ENCODE results near the gene B3GLCT. TPM values are rescaled to one million over a fixed set of nuclear protein-coding genes. Genes with fewer than 3 reads are reported as not detected.

The B3GLCT gene
- 10.8 TPM in 2 replicates for total RNA-seq
- polyA plus RNA-seq = 5.7 TPM in 2 replicates

DNA sequence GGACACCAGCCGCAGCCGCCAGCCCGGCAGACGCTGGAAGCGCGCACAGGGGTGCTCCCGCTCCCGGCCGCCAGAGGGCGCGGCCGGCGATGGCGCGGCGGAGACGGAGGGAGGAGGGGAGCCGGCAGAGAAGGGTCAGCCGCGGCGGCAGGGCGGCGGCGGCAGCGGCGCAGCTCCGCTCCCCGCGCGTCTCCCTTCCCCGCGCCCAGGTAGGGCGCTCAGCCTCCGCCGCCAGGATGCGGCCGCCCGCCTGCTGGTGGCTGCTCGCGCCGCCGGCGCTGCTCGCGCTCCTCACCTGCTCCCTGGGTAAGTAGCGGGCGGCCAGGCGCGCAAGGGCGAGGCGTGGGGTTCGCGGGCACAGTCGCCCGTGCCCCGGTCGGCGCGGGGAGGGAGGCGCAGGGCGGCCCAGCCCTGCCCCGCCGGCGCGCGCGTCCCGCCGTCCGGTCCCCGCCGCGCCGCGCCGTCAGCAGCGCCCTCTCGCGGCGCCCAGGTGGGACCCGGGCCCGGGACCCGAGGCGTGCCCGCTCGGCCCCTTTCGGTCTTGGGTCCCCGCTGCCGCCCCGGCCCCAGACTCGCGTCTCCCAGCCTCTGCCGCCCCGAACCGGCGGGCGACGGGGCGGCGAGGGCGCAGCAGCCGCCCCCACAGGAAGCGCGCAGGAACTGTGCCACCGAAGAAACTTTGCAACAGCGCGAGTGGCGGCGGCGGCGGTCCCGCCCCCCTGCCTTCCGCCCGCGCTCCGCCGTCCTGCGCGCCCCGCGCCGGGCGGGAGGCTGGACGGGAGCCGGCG, at the start of gene B3GLCT:
Gene B3GLCT (plus strand): TSS at position 127 of the 788 bp plus-strand sequence. CDS start 110 bp downstream, at position 237.
- H3K9me2 ChIP-seq (replicated peaks; ENCODE audit: insufficient read depth) = no peaks in the 10 kb centered on the region
- WGBS (ENCODE audit: low lambda C conversion rate, missing lambda C conversion rate) = 2% methylated on average over 67 of the region's 126 CpGs
- H4K20me1 ChIP-seq (ENCODE audit: insufficient read depth, poor library complexity, severe bottlenecking) = no peaks in the 10 kb centered on the region
- H3K36me3 ChIP-seq (replicated peaks; ENCODE audit: insufficient read depth, low read depth) = no peaks in the 10 kb centered on the region
- H3K4me2 ChIP-seq = peak within 1 kb of the TSS; percentile 92
- H3K27ac ChIP-seq = peak within 1 kb of the TSS; percentile 99
- peaks cover 27% of the 10 kb centered on the region for H3K79me2 ChIP-seq
- H3K4me3 ChIP-seq = peak within 1 kb of the TSS; percentile 97
- no peaks in the 10 kb centered on the region for H3K27me3 ChIP-seq
- peak within 1 kb of the TSS; percentile 98 for H2AFZ ChIP-seq
- peaks cover 9% of the 10 kb centered on the region for H3K4me1 ChIP-seq (ENCODE audit: insufficient read depth)
- TF ChIP-seq EZH2 (IDR thresholded peaks at IDR 0.05; ENCODE audit: borderline replicate concordance) = no peak
- TF ChIP-seq, protein P1, sequence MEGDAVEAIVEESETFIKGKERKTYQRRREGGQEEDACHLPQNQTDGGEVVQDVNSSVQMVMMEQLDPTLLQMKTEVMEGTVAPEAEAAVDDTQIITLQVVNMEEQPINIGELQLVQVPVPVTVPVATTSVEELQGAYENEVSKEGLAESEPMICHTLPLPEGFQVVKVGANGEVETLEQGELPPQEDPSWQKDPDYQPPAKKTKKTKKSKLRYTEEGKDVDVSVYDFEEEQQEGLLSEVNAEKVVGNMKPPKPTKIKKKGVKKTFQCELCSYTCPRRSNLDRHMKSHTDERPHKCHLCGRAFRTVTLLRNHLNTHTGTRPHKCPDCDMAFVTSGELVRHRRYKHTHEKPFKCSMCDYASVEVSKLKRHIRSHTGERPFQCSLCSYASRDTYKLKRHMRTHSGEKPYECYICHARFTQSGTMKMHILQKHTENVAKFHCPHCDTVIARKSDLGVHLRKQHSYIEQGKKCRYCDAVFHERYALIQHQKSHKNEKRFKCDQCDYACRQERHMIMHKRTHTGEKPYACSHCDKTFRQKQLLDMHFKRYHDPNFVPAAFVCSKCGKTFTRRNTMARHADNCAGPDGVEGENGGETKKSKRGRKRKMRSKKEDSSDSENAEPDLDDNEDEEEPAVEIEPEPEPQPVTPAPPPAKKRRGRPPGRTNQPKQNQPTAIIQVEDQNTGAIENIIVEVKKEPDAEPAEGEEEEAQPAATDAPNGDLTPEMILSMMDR (IDR thresholded peaks at IDR 0.05; ENCODE audit: poor library complexity) = peak; percentile 77
- TF ChIP-seq EZH2phosphoT487 (IDR thresholded peaks at IDR 0.05; ENCODE audit: low read depth, severe bottlenecking, unreplicated experiment) = no peak
- DNase-seq (ENCODE audit: low spot score) = peak; percentile 93
- no peaks in the 10 kb centered on the region for H3K9me3 ChIP-seq (ENCODE audit: low read depth)

DNA sequence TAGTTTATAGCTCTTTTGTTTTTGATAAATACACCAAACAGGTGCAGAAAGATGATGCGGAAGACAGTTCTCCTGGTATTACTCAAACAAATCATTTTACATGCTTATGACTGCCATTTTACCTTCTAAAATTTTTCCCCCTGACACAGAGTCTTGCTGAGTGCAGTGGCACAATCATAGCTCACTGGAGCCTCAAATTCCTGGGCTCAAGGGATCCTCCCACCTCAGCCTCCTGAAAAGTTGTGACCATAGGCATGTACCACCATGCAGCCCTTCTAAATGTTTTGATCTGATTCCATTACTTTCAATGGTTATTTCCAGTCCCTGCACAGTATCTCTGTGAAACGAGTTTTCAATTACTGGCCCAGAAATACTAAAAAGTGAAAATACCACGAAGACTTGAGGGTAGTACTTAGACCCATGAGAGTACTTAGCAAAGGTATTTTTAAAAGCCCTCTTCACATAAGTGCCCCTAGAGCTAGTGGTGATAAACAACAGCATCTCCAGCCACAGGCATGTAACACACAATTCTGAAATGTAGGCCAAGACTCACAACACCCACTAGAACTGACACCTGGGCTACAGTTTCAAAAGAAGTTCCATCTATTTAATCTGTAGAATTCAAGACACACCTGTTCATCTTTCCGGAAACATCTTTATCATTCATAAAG, 49.3 kb upstream of the B3GLCT start:
- H3K4me1 ChIP-seq (ENCODE audit: insufficient read depth) = no peaks in the 10 kb centered on the region
- H3K36me3 ChIP-seq (replicated peaks; ENCODE audit: insufficient read depth, low read depth) = no peaks in the 10 kb centered on the region
- DNase-seq (ENCODE audit: low spot score) = no peak
- no peak overlapping the region for H3K4me2 ChIP-seq
- H2AFZ ChIP-seq = no peak overlapping the region
- no peaks in the 10 kb centered on the region for H3K9me2 ChIP-seq (replicated peaks; ENCODE audit: insufficient read depth)
- no peak overlapping the region for H3K4me3 ChIP-seq
- H3K9me3 ChIP-seq (ENCODE audit: low read depth) = no peaks in the 10 kb centered on the region
- 97% methylated on average over 4 of the region's 4 CpGs for WGBS (ENCODE audit: low lambda C conversion rate, missing lambda C conversion rate)
- no peaks in the 10 kb centered on the region for H4K20me1 ChIP-seq (ENCODE audit: insufficient read depth, poor library complexity, severe bottlenecking)
- no peak overlapping the region for H3K27ac ChIP-seq
- TF ChIP-seq EZH2 (IDR thresholded peaks at IDR 0.05; ENCODE audit: borderline replicate concordance) = no peak
- no peak for TF ChIP-seq EZH2phosphoT487 (IDR thresholded peaks at IDR 0.05; ENCODE audit: low read depth, severe bottlenecking, unreplicated experiment)
- TF ChIP-seq, protein P1 (IDR thresholded peaks at IDR 0.05; ENCODE audit: poor library complexity) = no peak
- H3K27me3 ChIP-seq = no peaks in the 10 kb centered on the region
- H3K79me2 ChIP-seq = peaks cover 5% of the 10 kb centered on the region

DNA sequence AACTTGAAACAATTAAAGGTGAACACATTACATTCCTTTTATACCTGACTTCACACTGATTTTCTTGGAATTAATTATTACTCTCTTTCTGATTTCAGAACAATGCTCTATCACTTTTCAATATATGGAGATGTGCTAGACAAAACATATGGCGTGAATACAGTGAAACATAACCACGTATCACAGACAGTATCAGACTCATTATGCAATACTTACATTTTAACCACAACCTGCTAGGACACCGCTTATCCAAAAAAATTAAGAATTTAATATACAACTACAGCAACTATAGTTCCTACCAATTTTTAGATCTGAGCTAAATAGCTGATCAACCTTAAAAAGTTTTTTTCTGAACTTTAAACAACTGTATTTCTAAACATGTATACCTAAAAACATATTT, 47.9 kb upstream of the B3GLCT start:
- no peak for TF ChIP-seq EZH2phosphoT487 (IDR thresholded peaks at IDR 0.05; ENCODE audit: low read depth, severe bottlenecking, unreplicated experiment)
- no peak for TF ChIP-seq EZH2 (IDR thresholded peaks at IDR 0.05; ENCODE audit: borderline replicate concordance)
- TF ChIP-seq, protein P1 (IDR thresholded peaks at IDR 0.05; ENCODE audit: poor library complexity) = no peak
- Histone ChIP-seq H3K79me2 (peaks cover 10% of the 10 kb centered on the region), H3K27ac (no peak overlapping the region), H4K20me1 (ENCODE audit: insufficient read depth, poor library complexity, severe bottlenecking) (no peaks in the 10 kb centered on the region), H3K4me2 (no peak overlapping the region), H3K36me3 (replicated peaks; ENCODE audit: insufficient read depth, low read depth) (no peaks in the 10 kb centered on the region), H3K27me3 (no peaks in the 10 kb centered on the region), H2AFZ (no peak overlapping the region), H3K9me2 (replicated peaks; ENCODE audit: insufficient read depth) (no peaks in the 10 kb centered on the region), H3K4me1 (ENCODE audit: insufficient read depth) (no peaks in the 10 kb centered on the region), H3K9me3 (ENCODE audit: low read depth) (no peaks in the 10 kb centered on the region), H3K4me3 (no peak overlapping the region)
- WGBS (ENCODE audit: low lambda C conversion rate, missing lambda C conversion rate) = 99% methylated on average over 3 of the region's 3 CpGs
- no peak for DNase-seq (ENCODE audit: low spot score)

All from hepatocyte (in vitro differentiated cells).